Lower leg skin (tissue), 3 donors: Measurements from ENCODE around the gene ZNF503.

Source experiments
- POLR2A ChIP-seq, 2 donors: fragments of 450-650 bp; IDR thresholded peaks; one replicate each; pipeline ENCODE4 v1.6.1; 2016 to 2017; ENCODE audit warnings: antibody characterized with exemption in 2 of 2, mild to moderate bottlenecking in 1 of 2, moderate library complexity in 1 of 2
- TF ChIP-seq, protein P1 (sequence below), 3 donors: fragments of 450-650 bp; IDR thresholded peaks; one replicate each; pipeline ENCODE4 v1.5.1; 2016; ENCODE audit warnings: antibody characterized with exemption in 3 of 3, mild to moderate bottlenecking in 3 of 3, moderate library complexity in 2 of 3

DNA sequence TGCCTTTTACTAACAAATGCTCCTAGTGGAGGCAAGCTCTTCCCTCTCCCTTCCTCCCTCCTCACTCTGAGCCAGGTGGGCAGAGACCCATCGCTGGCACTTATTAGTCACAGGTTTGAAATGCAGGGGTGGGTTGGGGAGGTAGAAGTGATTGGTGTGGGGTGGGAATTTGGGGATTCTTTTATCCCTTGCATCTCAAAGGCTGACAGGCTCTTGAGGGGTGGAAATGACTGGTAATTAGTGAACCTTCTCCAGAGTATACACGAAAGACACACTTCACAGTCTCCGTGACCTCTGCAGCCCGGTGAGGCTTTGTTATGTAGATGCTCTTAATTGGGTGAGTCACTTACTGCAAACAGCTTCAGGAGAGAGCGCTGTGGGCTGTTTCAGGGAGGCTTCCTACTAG is 16.0 kb upstream of the ZNF503 start:
- TF ChIP-seq, protein P1, sequence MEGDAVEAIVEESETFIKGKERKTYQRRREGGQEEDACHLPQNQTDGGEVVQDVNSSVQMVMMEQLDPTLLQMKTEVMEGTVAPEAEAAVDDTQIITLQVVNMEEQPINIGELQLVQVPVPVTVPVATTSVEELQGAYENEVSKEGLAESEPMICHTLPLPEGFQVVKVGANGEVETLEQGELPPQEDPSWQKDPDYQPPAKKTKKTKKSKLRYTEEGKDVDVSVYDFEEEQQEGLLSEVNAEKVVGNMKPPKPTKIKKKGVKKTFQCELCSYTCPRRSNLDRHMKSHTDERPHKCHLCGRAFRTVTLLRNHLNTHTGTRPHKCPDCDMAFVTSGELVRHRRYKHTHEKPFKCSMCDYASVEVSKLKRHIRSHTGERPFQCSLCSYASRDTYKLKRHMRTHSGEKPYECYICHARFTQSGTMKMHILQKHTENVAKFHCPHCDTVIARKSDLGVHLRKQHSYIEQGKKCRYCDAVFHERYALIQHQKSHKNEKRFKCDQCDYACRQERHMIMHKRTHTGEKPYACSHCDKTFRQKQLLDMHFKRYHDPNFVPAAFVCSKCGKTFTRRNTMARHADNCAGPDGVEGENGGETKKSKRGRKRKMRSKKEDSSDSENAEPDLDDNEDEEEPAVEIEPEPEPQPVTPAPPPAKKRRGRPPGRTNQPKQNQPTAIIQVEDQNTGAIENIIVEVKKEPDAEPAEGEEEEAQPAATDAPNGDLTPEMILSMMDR (IDR thresholded peaks at IDR 0.05) = no peak
- TF ChIP-seq POLR2A (IDR thresholded peaks at IDR 0.05) = no peak
